Mesendoderm (in vitro differentiated cells): ENCODE data around the gene CHD6.

Experiments
- DNase-seq: peaks from one replicate; pipeline ENCODE4 v3.0.0; 2013
- H2AK5ac ChIP-seq: 2 replicates; pipeline ENCODE4 v1.6.1; 2013; ENCODE audit warnings: low read length, inconsistent platforms
- H2BK120ac ChIP-seq: 2 replicates; pipeline ENCODE4 v1.6.1; 2013; ENCODE audit warnings: low read depth, mild to moderate bottlenecking, low read length, moderate library complexity, mixed read lengths
- H2BK15ac ChIP-seq: replicated peaks from 2 replicates; pipeline ENCODE4 v1.6.1; 2013; ENCODE audit warnings: low read depth, mild to moderate bottlenecking, moderate library complexity
- H2BK5ac ChIP-seq: 2 replicates; pipeline ENCODE4 v1.6.1; 2013; ENCODE audit warnings: low read length, inconsistent platforms
- H3K18ac ChIP-seq: 2 replicates; pipeline ENCODE4 v1.6.1; 2013; ENCODE audit warnings: mild to moderate bottlenecking, low read length, mixed read lengths
- H3K23ac ChIP-seq: one replicate; pipeline ENCODE4 v1.6.1; 2013; ENCODE audit warnings: low read length
- H3K27ac ChIP-seq: 2 replicates; pipeline ENCODE4 v1.5.1; 2013; ENCODE audit warnings: low read depth, mild to moderate bottlenecking, inconsistent platforms, low read length, moderate library complexity
- H3K27me3 ChIP-seq: 2 replicates; pipeline ENCODE4 v1.6.1; 2013; ENCODE audit warnings: low read length, control low read depth, mild to moderate bottlenecking, inconsistent platforms; ENCODE audit not compliant: insufficient read depth, poor library complexity
- H3K36me3 ChIP-seq: 2 replicates; pipeline ENCODE4 v1.6.1; 2013; ENCODE audit warnings: low read length, inconsistent platforms; ENCODE audit not compliant: control insufficient read depth, insufficient read depth
- H3K4ac ChIP-seq: one replicate; pipeline ENCODE4 v1.6.1; 2013; ENCODE audit warnings: low read depth, mild to moderate bottlenecking, low read length, moderate library complexity
- H3K4me1 ChIP-seq: 2 replicates; pipeline ENCODE4 v1.6.1; 2013; ENCODE audit warnings: low read depth, low read length, inconsistent platforms; ENCODE audit not compliant: control insufficient read depth
- H3K4me2 ChIP-seq: 2 replicates; pipeline ENCODE4 v1.6.1; 2013; ENCODE audit warnings: low read length
- H3K4me3 ChIP-seq: 2 replicates; pipeline ENCODE4 v1.5.1; 2013; ENCODE audit warnings: mild to moderate bottlenecking, low read length
- H3K56ac ChIP-seq: one replicate; pipeline ENCODE4 v1.6.1; 2013; ENCODE audit warnings: low read length
- H3K79me1 ChIP-seq: 2 replicates; pipeline ENCODE4 v1.6.1; 2013; ENCODE audit warnings: low read length, inconsistent platforms
- H3K79me2 ChIP-seq: 2 replicates; pipeline ENCODE4 v1.6.1; 2013; ENCODE audit warnings: mild to moderate bottlenecking, low read length; ENCODE audit not compliant: control insufficient read depth, insufficient read depth
- H3K9ac ChIP-seq: 2 replicates; pipeline ENCODE4 v1.6.1; 2013; ENCODE audit warnings: low read length, inconsistent platforms
- H4K5ac ChIP-seq: one replicate; pipeline ENCODE4 v1.6.1; 2013; ENCODE audit warnings: low read length
- H4K8ac ChIP-seq: one replicate; pipeline ENCODE4 v1.6.1; 2013; ENCODE audit warnings: low read depth, mild to moderate bottlenecking, control low read depth, low read length, moderate library complexity
- WGBS: extraction: QIAGEN DNeasy Blood & Tissue Kit; methylation state at CpG from one replicate; pipeline ENCODE4 v1.1.7; 2013; ENCODE audit warnings: low lambda C conversion rate, missing lambda C conversion rate; ENCODE audit not compliant: insufficient coverage; ENCODE audit errors: extremely low coverage; 5-methylcytosine and 5-hydroxymethylcytosine counted together

CHD6 gene

DNA sequence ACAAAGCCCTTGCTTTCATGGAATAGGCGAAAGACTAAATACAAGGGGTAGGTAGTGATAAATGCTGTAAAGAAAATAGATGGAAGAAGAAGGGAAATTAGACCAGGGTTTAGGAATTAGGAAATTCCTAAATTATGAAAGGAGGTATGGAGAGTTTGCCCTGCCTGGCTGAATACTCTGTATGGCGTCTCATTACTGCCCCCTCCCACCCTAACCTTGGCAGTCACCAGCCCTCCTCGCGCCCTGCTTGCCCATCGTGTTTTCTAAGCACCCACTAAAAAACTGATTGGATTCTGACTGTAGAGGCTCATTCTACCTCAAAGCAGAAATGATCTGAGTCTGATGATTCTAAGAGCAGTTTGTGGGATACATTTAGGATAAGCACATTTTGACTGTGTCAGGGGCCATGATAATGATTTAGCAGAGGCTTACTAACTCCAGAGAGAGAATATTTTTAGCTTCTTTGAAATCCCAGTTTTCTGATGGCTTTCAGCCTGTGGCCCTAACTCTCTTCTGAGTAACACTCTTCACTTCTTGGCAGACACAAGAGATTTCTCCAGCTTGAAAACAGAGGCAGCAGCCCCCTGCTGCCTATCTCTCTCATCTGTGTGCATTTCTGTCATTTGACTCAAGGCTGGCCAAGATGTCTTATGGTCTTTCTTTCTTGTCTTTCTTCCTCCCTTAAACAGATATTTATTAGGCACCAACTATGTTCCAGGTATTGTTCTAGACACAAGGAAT, 1.4 kb upstream of the CHD6 start:
- peaks cover 4% of the 10 kb centered on the region for H3K79me1 ChIP-seq
- no peak overlapping the region for H2AK5ac ChIP-seq
- peak overlapping the region; percentile 84 for H3K56ac ChIP-seq
- peak overlapping the region; percentile 65 for H3K4me2 ChIP-seq
- no peak overlapping the region for H2BK15ac ChIP-seq
- no peak overlapping the region for H3K18ac ChIP-seq
- H3K79me2 ChIP-seq = peaks cover 29% of the 10 kb centered on the region
- H3K36me3 ChIP-seq = no peaks in the 10 kb centered on the region
- H3K4me1 ChIP-seq = peaks cover 11% of the 10 kb centered on the region
- no peak for DNase-seq
- no peak overlapping the region for H3K27ac ChIP-seq
- WGBS = no CpG with 5 or more reads among the region's 5 CpGs
- H3K4me3 ChIP-seq = no peak overlapping the region
- H4K5ac ChIP-seq = no peak overlapping the region
- no peak overlapping the region for H2BK120ac ChIP-seq
- no peak overlapping the region for H3K23ac ChIP-seq
- no peak overlapping the region for H3K4ac ChIP-seq
- H3K9ac ChIP-seq = peak overlapping the region; percentile 71
- H4K8ac ChIP-seq = no peak overlapping the region
- no peaks in the 10 kb centered on the region for H3K27me3 ChIP-seq
- no peak overlapping the region for H2BK5ac ChIP-seq

DNA sequence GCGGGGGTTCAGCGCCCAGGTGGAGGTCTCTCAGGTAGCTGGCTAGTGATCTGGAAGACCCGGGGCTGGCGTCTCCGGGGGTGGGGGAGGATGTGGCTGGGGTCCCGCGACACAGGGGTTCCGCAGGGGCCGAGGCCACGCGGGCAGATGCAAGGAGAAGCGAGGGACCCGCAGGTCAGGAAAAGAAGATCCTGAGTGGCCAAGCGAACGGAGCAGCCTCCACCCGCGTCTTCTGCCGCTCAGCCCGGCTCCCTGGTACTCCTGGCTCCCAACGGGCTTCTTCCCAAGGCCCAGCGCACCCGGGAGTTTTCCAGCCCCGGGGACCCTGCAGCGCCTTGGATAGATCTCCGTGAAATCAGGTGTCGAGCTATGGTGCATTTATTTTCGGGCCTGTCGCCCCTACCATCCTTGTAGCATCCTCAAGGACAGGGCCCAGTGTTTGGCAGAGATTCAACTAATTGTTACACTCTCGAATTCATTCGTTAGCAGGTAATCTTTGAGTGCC, 682 bp upstream of the CHD6 start:
- no peaks in the 10 kb centered on the region for H3K27me3 ChIP-seq
- no peaks in the 10 kb centered on the region for H3K36me3 ChIP-seq
- DNase-seq = no peak
- H3K56ac ChIP-seq = peak overlapping the region; percentile 84
- peak overlapping the region; percentile 30 for H3K23ac ChIP-seq
- no peak overlapping the region for H2BK120ac ChIP-seq
- H2AK5ac ChIP-seq = no peak overlapping the region
- H3K4ac ChIP-seq = no peak overlapping the region
- H4K8ac ChIP-seq = no peak overlapping the region
- H2BK15ac ChIP-seq = no peak overlapping the region
- H3K9ac ChIP-seq = peak overlapping the region; percentile 71
- H3K4me1 ChIP-seq = peaks cover 11% of the 10 kb centered on the region
- H3K79me1 ChIP-seq = peaks cover 4% of the 10 kb centered on the region
- H3K18ac ChIP-seq = no peak overlapping the region
- no CpG with 5 or more reads among the region's 30 CpGs for WGBS
- H3K4me3 ChIP-seq = peak overlapping the region; percentile 52
- no peak overlapping the region for H3K27ac ChIP-seq
- no peak overlapping the region for H2BK5ac ChIP-seq
- peaks cover 30% of the 10 kb centered on the region for H3K79me2 ChIP-seq
- H3K4me2 ChIP-seq = peak overlapping the region; percentile 65
- no peak overlapping the region for H4K5ac ChIP-seq

DNA sequence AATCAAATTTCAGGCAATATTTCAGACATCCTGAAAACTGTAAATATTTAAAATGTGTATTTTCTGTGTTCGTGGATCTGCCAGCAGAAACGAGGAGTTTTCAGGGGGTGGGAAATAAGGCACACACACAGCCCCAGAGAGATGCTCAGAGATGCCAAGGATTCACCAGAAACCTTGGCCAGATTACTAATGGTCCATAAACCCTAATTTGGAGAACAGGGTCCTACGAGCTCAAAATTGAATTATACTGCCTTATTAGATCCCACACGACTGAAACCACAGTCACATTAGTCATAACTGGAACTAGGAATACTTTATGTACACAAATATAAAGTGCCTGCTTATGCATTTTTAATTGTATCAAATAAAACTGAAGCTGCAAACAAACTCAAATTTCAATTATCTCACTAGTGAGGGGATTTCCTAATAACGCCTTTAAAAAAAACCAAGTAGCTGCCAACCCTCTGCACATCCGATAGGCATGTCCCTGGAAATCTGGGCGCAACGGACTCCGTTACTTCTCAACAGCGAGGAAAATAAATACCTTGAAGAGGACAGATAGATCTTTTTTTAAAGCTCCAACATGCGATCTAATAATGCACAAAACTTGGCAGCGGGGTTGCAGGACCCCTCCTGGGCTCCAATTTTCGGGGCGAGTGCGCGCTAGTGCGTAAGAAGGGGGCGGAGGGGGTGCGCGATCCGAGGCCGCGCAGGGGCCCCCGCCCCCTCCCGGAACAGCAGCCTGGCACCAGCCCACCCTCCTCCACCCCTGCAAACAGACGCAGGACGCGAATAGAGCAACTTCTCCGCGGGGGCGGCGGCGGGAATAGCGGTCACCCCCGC, 897 bp downstream of the CHD6 start:
- peak overlapping the region; percentile 49 for H3K4me3 ChIP-seq
- no peak overlapping the region for H2BK15ac ChIP-seq
- H3K18ac ChIP-seq = peak overlapping the region; percentile 99
- no peaks in the 10 kb centered on the region for H3K27me3 ChIP-seq
- H4K5ac ChIP-seq = no peak overlapping the region
- H2BK120ac ChIP-seq = peak overlapping the region; percentile 96
- peak overlapping the region; percentile 78 for H3K56ac ChIP-seq
- peak overlapping the region; percentile 42 for H3K4me2 ChIP-seq
- peaks cover 14% of the 10 kb centered on the region for H3K4me1 ChIP-seq
- peak overlapping the region; percentile 89 for H3K9ac ChIP-seq
- no peak overlapping the region for H2BK5ac ChIP-seq
- H4K8ac ChIP-seq = no peak overlapping the region
- H3K36me3 ChIP-seq = no peaks in the 10 kb centered on the region
- WGBS = no CpG with 5 or more reads among the region's 35 CpGs
- H3K79me1 ChIP-seq = peaks cover 7% of the 10 kb centered on the region
- no peak overlapping the region for H3K23ac ChIP-seq
- H3K4ac ChIP-seq = peak overlapping the region; percentile 96
- peaks cover 38% of the 10 kb centered on the region for H3K79me2 ChIP-seq
- H3K27ac ChIP-seq = peak overlapping the region; percentile 99
- peak; percentile 45 for DNase-seq
- no peak overlapping the region for H2AK5ac ChIP-seq

DNA sequence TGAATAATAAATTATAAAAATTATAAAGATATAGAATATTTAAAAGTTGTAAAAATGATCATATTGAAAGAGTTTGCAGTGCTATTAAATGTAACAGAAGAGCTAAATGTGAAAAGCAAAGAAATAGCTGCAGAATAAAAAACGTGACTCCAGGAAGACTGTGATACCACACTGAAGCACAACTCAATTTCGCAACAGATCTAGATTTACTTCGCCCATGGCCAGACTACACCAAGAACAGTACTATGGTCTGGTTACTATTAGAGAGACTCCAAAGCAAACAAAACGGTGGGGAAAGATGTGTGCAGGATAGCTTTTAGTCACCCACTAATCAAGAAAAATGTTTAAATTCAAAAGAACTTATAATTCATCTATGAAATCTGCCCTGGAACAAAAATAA, 1.9 kb downstream of the CHD6 start:
- Histone ChIP-seq H4K5ac (no peak overlapping the region), H2BK15ac (no peak overlapping the region), H3K27ac (no peak overlapping the region), H3K9ac (no peak overlapping the region), H2BK120ac (no peak overlapping the region), H3K4me1 (peaks cover 14% of the 10 kb centered on the region), H3K56ac (no peak overlapping the region), H3K4me3 (no peak overlapping the region), H3K36me3 (no peaks in the 10 kb centered on the region), H2BK5ac (no peak overlapping the region), H3K79me2 (peaks cover 49% of the 10 kb centered on the region), H3K23ac (no peak overlapping the region), H3K79me1 (peaks cover 9% of the 10 kb centered on the region), H2AK5ac (no peak overlapping the region), H3K27me3 (no peaks in the 10 kb centered on the region), H3K4me2 (no peak overlapping the region), H4K8ac (no peak overlapping the region), H3K4ac (no peak overlapping the region), H3K18ac (no peak overlapping the region)
- DNase-seq = no peak
- WGBS = no CpG with 5 or more reads among the region's 4 CpGs

DNA sequence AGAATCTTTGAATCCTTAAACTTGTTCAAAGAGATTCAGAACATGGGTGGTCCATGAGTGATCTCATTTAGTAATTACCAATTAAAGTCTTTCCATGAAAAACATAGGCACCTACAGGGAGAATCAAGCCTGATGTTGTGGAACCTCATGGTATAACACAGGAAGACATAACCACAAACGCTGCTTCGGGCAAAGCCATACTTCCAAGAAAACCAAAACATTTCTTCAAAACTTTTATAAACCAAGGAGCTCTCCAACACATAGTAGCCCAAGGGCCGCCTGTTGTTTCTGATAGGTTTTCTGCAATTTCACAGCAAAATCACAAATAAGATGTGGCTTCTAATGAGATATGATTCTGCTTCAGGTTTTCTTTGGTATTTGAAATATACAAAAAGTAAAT, 2.5 kb downstream of the CHD6 start:
- H2AK5ac ChIP-seq = no peak overlapping the region
- H2BK5ac ChIP-seq = no peak overlapping the region
- H3K4me1 ChIP-seq = peaks cover 14% of the 10 kb centered on the region
- no peak overlapping the region for H3K18ac ChIP-seq
- no peak overlapping the region for H2BK15ac ChIP-seq
- no peak overlapping the region for H4K5ac ChIP-seq
- H3K9ac ChIP-seq = no peak overlapping the region
- no peak overlapping the region for H3K23ac ChIP-seq
- H3K4me3 ChIP-seq = no peak overlapping the region
- no peak overlapping the region for H4K8ac ChIP-seq
- no peak overlapping the region for H3K27ac ChIP-seq
- WGBS = no CpG with 5 or more reads among the region's 3 CpGs
- peaks cover 9% of the 10 kb centered on the region for H3K79me1 ChIP-seq
- H3K4me2 ChIP-seq = no peak overlapping the region
- H3K27me3 ChIP-seq = no peaks in the 10 kb centered on the region
- DNase-seq = no peak
- no peaks in the 10 kb centered on the region for H3K36me3 ChIP-seq
- H3K4ac ChIP-seq = no peak overlapping the region
- H3K56ac ChIP-seq = no peak overlapping the region
- peaks cover 52% of the 10 kb centered on the region for H3K79me2 ChIP-seq
- no peak overlapping the region for H2BK120ac ChIP-seq
